Hypothalamus (tissue), 51 donors: Measurements from ENCODE around the gene EP400.
A peak's percentile ranks its signal among the peaks of the same experiment; 100 is the strongest.

ENCODE experiments used
- DNase-seq, 51 donors: peaks; one replicate each; lab custom pipeline; 2025; lab: John Stamatoyannopoulos, UW

The EP400 gene

DNA sequence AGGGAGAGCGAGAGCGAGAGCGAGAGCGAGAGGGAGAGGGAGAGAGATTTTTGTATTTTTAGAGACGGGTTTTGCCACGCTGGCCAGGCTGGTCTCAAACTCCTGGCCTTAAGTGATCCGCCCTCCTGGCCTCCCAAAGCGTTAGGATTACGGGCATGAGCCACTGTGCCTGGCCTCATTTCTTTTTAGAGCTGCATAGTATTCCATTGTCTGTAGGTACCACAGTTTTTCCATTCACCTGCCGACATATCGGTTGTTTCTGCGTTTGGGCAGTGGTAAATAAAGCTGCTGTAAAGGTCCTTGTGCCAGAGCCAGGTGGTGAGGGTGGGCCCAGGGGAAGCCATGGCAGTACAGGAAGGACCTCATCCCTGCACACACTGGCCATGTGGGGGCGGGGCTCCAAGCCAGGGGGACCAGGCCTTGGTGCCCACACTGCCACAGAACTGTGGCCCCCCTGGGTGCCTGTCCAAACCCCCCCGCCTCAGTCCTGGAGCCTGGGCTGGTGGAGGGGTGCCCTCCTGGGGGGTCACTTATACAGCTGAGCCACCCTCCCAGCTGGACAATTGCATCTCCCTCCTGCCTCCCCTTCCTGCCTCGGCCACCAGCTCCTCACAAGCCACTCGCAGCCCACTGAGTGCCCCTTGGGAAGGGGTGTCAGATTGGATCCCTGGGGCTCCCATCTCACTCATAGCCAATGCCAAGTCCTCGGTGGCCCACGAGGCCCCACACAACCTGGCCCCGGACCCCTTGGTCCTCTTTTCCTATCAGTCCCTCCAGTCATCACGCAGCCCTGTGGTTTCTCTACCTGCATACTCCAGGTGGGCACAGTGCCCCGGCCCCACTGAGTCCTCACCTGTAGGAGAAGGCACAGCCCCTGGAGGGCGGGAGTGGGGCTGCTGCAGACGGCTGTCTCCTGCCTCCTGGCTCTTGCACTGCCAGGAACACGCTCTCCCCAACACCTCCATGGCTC, 22.3 kb upstream of the EP400 start:
- no peak for DNase-seq

DNA sequence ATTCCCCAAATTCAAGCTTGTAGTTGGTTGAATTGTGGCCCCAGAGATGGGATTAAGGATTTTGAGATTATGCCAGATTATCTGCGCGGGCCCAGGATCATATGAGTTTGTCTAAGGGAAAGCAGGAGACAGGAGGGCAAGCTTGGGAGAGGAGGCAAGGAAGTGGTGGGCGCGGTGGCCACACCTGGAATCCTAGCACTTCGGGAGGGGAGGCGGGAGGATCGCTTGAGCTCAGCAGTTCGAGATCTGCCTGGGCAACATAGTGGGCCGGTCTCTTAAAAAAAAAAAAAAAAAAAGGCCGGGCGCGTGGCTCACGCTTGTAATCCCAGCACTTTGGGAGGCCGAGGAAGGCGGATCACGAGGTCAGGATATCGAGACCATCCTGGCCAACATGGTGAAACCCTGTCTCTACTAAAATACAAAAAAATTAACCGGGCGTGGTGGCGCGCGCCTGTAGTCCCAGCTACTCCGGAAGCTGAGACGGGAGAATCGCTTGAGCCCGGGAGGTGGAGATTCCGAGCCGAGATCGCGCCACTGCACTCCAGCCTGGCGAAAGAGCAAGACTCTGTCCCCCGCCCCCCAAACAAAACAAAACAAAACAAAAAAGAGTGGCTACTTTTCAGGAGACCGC, 21.5 kb upstream of the EP400 start:
- peak in 1 of 51 donors; percentile 45 for DNase-seq

DNA sequence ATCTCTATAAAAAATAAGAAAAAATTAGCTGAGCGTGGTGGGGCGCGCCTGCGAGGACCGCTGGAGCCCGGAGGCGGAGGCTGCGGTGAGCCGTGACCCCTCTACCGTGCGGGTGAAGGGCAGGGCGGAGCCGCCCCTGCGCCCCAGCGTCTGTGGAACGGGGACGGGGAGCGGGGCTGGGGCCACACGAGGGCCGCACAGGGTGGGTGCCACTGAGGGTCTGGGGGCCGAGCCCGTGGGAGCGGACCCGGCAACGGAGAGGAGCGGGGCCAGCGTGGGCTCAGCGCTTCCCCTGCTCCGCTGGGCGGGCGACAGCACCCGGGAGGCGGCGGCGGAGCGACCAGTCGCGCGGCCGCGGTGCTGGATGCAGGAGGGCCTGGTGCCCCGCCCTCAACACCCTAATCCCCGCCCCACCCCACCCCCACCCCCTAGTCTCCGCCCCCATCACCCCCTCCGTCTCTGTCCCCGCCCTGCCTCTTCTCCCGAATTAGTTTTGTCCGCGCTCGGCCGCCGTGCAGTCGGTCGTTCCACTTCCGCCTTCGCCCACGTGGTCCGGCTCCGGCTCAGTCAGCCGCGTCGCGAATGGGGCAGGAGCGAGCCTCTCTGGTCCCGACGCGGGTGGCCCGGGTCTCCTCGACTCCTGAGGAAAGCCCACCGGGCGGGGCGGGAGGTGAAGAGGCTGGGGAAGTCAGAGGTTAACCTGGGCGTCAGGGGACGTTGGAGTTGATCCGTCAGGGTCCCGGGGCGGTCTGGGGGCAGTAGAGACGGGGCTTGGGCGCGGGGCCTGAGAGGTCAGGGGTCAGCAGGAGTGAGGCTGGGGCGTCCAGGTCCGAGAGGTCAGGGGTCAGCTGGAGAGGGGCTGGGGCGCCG, 20.8 kb upstream of the EP400 start, which contains the start of gene PUS1:
Gene PUS1, plus strand, starts transcription at position 566 of the 870 bp plus-strand sequence. CDS start 447 bp downstream, outside the sequence.
- peak; percentile 74 to 96 (median 89) for DNase-seq

DNA sequence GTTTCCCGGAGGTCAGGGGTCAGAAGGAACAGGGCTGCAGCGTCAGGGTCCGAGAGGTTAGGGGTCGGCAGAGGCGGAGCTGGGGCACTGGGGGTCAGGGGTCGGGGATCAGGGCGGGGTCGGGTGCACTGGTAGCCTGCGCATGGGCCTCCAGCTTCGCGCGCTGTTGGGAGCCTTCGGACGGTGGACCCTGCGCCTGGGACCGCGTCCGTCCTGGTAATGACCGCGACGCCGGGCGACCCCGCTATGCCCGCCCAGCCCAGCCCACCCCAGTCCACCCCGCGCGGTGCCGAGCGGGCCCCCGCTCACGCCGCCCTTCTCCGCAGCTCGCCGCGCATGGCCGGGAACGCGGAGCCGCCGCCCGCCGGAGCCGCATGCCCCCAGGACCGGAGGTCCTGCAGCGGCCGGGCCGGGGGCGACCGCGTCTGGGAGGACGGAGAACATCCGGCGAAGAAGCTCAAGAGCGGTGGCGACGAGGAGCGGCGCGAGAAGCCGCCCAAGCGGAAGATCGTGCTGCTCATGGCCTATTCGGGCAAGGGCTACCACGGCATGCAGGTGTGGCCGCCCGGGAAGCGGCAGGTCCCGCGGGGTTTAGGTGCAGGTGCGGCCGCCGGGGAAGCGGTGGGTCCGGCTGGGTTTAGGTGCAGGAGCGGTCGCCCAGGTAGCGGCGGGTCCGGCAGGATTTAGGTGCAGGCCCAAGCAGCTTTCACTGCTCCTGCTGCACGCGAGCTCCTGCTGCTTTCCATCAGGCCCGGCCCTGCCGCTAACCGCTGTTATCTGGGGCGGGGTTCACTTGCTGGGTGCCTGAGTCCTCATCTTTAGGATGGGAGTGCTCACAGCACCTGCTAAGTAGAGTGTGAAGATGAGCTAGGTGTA, 19.9 kb upstream of the EP400 start:
- DNase-seq, result no peak

DNA sequence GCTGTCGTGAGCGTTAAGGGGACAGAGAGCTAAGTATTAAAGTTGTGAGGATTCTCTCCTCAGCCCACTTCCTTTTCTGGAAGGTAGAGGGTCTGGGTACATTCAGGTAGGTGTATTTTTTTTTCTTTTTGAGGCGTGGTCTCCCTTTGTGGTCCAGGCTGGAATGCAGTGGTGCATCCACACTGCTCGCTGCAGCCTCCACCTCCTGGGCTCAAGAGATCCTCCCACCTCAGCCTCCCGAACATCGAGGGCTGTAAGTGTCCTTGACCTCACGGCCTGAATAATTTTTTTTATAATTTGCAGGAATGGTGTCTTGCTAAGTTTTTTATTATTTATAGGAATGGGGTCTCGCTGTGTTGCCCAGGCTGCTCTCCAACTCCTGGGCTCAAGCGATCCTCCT, 19.2 kb upstream of the EP400 start:
- DNase-seq, result no peak

DNA sequence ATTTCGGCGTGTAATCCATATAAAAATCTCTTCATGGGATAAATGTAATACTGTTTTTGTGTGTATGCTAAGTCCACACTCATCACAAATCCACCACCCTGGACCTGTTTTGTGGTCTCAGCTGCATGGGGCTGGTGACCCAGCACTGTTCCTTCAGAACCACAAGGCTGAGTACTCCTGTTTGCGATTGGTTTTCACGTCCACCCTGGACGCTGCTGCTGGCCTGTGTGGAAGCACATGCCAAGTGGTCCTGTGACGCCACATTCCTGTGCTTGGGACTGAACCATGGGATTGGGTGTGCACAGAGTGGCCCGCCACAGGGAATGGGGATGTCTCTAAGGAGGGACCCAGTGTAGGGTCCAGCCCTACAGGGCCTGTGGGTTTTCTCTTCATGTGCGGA, 16.4 kb upstream of the EP400 start:
- no peak for DNase-seq

DNA sequence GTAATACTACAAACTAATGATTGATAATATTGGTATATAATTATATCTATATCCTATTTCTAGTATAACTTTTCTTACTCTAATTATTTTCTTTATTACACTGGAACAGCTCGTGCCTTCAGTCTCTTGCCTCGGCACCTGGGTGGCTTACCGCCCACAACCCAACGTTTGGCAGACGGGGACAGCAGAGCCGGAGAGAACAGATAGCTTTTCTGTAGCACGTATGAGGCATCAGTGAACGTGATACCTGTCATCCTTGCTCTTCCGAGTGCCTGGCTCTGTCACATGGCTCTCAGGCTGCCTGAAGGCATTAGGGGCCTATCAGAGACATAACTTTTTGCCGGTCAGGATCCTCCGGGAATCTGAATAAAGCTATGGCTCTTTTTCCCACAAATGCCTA, 15.2 kb upstream of the EP400 start:
- DNase-seq, result no peak

DNA sequence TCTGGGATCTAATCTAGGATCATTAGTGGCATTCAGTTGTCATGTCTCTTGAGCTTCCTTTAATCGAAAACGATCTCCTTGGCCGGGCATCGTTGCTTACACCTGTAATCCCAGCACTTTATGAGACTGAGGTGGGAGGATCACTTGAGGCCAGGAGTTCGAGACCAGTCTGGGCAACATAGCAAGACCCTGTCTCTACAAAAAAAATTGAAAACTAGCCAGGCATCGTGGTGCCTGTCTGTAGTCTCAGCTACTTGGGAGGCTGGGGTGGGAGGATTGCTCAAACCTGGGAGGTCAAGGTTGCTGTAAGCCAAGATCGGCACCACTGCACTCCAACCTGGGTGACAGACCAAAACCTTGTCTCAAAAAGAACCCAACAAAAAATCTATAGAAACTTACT, 11.7 kb upstream of the EP400 start:
- no peak for DNase-seq

DNA sequence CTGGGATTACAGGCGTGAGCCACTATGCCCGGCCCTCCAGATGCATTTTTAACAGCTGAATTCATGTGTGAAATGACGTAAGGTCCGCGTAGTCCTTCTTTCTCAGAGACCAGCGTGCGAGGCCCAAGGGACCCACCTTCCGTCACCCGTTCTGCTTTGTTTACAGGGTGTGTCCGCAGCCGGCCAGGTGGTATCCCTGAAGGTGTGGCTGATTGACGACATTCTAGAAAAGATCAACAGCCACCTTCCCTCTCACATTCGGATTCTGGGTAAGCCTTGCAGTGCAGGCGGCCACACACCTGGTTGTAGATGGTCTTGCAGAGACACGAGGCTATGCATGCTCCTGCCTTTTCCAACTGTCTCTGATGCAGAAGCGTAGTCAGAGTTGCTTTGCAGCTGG, 10.7 kb upstream of the EP400 start:
- DNase-seq, result no peak

DNA sequence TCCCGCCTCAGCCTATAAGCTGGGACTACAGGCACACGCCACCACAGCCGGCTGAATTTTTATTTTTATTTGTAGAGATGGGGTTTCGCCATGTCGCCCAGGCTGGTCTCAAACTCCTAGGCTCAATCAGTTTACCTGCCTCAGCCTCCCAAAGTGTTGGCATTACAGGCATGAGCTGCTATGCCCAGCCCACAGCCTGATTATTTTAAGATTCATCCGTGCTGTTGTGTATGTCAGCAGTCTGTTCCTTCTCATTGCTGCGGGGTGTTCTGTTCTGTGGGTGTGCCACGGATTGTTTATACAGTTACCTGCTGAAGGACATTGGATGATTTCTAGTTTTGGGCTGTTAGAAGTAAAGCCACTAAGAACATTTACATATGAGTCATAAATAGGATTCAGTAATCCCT, 9.6 kb upstream of the EP400 start:
- no peak for DNase-seq

DNA sequence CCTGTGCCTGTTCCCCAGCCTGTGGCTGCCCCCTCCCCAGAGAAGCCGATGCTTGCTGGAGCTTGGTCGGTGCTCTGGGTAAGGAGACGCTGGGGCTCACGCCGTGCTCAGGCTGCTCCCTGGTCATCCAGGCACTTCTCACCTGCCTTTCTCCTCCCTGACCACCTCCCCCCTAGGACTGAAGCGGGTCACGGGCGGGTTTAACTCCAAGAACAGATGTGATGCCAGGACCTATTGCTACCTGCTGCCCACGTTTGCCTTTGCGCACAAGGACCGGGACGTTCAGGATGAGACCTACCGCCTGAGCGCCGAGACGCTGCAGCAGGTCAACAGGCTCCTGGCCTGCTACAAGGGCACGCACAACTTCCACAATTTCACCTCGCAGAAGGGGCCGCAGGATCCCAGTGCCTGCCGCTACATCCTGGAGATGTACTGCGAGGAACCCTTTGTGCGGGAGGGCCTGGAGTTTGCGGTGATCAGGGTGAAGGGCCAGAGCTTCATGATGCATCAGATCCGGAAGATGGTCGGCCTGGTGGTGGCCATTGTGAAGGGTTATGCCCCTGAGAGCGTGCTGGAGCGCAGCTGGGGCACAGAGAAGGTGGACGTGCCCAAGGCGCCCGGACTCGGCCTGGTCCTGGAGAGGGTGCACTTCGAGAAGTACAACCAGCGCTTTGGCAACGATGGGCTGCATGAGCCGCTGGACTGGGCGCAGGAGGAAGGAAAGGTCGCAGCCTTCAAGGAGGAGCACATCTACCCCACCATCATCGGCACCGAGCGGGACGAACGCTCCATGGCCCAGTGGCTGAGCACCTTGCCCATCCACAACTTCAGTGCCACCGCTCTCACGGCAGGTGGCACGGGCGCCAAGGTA, 8.4 kb upstream of the EP400 start:
- DNase-seq, result no peak

DNA sequence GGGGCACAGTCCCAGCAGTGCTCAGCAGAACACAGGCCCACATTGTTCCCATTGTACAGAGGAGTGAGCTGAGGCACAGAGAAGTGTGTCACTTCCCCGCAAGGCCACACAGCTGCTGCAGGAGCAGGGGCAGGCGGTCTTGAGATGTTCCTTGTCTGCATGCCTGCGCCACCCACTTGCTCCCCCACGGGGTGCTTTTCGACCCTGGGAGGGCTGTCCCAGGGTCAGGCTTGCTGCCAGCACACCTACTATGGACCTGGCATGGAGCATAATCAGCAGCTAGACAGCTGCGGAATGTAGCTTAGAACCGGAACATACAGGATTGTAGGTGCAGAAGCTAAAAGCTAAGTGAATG, 7.8 kb upstream of the EP400 start:
- no peak for DNase-seq

DNA sequence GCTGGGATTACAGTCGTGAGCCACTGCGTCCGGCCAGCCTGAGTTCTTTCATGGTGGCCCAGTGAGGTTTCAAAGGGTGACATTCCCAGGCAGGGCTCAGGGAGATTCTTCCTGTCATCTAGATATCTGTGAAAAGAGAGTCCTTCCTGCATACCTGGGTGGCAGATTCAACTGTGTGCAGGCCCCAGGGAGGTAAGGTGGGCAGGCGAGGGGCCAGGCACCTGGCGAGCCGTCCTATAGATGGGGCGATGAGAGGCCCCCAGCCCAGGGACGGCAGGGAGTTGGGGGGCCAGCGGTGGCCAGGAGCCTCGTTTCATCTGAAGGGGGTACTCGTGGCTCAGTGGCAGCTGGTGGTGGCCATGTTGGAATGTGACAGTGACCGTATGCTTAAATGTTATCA, 7.1 kb upstream of the EP400 start:
- DNase-seq, result no peak

DNA sequence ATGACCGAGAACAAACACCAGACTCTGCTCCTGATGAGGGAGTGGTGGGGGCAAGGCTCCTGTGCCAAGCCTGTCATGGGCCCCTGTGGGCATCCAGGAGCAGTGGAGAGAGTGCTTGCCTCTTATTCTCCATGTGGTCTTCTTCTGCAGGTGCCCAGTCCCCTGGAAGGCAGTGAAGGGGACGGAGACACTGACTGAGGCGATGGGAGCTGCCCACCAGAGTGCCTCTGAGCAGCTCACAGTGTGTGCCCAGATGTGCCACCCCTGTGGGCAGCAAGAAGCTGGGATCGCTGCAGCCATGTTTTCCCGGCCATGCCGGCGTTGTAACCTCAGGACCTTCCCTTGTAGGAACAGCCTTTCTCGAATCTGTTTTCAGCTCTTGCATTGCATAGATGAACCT, 6.4 kb upstream of the EP400 start:
- no peak for DNase-seq

DNA sequence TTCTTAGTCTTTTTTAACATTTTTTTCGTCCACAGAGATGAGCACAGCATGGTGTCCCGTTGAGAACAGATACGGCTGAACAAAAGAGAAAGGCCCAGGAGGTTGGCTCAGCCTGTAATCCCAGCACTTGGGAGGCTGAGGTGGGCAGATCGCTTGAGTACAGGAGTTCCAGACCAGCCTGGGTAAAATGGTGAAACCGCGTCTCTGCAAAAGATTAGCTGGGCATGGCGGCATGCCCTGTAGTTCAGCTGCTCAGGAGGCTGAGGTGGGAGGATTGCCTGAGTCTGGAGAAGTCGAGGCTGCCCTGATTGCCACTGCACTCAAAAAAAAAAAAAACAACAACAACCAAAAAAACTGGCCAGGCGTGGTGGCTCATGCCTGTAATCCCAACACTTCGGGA, 5.9 kb upstream of the EP400 start:
- DNase-seq, result no peak

DNA sequence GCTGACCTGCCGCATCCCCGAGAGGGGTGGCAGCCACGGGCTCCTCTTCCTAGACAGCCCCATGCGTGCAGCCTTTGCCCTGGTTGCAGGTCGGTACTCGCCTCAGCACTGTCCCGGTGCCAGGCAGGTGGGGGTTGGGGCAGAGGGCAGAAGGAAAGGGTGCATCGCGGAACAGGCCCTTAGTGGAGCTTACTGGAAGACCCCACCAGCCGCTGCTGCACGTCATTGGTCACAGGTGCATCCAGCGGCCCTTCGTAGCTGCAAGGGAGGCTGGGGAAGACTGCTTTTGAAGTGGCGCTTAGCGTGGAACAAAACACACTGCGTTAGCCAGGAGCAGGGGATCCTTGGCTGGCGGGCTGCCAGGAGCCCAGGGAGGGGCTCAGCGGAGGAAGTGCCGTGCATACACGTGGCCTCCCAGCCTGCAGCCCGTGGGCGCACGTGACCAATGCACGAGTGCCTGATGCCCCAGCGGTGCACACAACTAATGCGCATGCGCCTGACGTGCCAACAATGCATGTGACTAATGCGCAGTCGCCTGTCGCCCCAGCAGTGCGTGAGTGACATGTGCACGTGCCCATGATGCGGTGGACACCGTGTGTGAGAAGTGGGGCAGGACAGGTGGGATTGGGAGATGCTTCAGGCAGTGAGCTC, 5.0 kb upstream of the EP400 start:
- DNase-seq, result no peak

DNA sequence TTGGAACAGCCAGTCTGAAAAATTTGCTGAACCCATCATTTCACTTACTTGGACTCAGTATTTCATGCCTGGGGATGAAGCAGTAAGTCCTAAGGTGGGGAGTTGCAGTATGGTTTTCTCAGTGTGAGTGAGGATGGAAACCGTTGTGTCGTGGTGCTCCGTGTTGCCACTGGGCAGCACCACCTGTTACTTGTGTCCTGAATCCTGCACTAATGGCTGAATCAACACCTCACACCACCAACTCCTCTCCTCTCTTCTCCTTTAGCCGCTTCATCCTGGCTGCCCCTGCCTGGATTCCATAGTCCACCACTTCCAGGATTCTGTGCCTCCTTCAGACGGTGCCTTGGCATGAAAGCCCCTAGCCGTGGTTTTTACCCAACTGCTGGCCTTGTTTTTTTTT, 3.0 kb upstream of the EP400 start:
- no peak for DNase-seq

DNA sequence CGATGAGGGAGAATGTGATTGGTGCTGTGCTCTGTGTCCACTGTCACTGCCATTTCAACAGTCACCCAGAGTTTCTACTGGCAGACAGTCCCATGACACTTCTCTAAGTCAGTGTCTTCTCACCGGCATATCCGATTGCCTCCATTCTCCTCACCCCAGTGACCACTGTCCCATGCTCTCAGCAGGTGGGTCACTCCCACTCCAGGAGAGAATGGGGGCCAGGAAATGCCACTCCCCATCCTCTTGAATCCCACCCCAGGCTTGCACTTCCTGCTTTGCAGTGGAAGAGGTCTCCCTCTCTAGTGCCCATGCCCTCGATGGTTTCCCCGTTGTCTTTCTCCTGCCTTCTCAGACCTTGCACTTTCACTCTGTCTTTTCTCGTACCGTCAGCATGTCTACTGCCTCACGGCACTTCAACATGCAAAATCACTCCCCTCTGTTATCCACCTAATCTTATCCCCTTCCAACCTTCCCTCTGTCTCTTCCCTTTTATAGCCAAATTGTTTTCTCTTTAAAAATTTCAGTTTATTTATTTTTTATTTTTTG, 2.2 kb upstream of the EP400 start:
- DNase-seq, result no peak
